Right lobe of liver (tissue), 6 donors: ENCODE results near the gene MYO10. TPM values are rescaled to one million over a fixed set of nuclear protein-coding genes. Genes with fewer than 3 reads are reported as not detected.
A peak's percentile ranks its signal among the peaks of the same experiment; 100 is the strongest.

Experiments
- ATAC-seq, 4 donors: fragments of 200-7000 bp; cut with Tn5 transposase; one replicate each; pipeline ENCODE4 v1.9.1; 2020; ENCODE audit warnings: mild to moderate bottlenecking in 4 of 4, moderate library complexity in 4 of 4
- DNase-seq, 3 donors: peaks; one replicate each; pipeline ENCODE4 v3.0.0-alpha.2; 2020
- H3K27ac ChIP-seq, 3 donors: fragments of 200-600 bp; one replicate each; pipeline ENCODE4 v1.8.0; 2022
- H3K27me3 ChIP-seq, 2 donors: fragments of 200-600 bp; one replicate each; pipeline ENCODE4 v1.8.0; 2022
- H3K36me3 ChIP-seq, 4 donors: fragments of 200-600 bp; sonication (generic) in 1 of 4; one replicate each; pipeline versions ENCODE4 v1.5.1 to v1.8.0; 2017 to 2022; ENCODE audit warnings: control low read depth in 1 of 4
- H3K4me1 ChIP-seq, 4 donors: fragments of 200-600 bp; sonication (generic) in 1 of 4; one replicate each; pipeline versions ENCODE4 v1.5.1 to v1.8.0; 2017 to 2022; ENCODE audit warnings: control low read depth in 1 of 4
- H3K4me3 ChIP-seq, 3 donors: fragments of 200-600 bp; one replicate each; pipeline ENCODE4 v1.8.0; 2022
- H3K9me3 ChIP-seq, 4 donors: fragments of 200-600 bp; sonication (generic) in 1 of 4; one replicate each; pipeline versions ENCODE4 v1.5.1 to v1.8.0; 2017 to 2022; ENCODE audit warnings: control low read depth in 1 of 4
- POLR2A ChIP-seq: fragments of 450-650 bp; IDR thresholded peaks from one replicate; pipeline ENCODE4 v1.6.1; 2017; ENCODE audit warnings: antibody characterized with exemption, mild to moderate bottlenecking
- WGBS: methylation state at CpG from one replicate; pipeline ENCODE4 v1.1.6; 2018; ENCODE audit warnings: low coverage, low lambda C conversion rate; ENCODE audit not compliant: insufficient coverage; ENCODE audit errors: missing lambda C conversion rate; 5-methylcytosine and 5-hydroxymethylcytosine counted together
- intact Hi-C, 2 donors: fragments of 100-400 bp; cut with DNase I; formaldehyde crosslinking; loops; one replicate each; pipeline versions ENCODE4 v1.11.2 to v1.14.1; 2022
- total RNA-seq, 6 experiments: library from RNA; depleted of rRNA in 2 of 6; stranded (reverse); fragments of >200 nt in 2 of 6; fragmentation: NEBNext Ultra II Directional in 3 of 6; extraction: Animal tissue kit (Norgen Biotek cat#: 25700) in 3 of 6; gene quantifications; one replicate each; pipeline versions ENCODE4 v1.1.0 to v1.2.4, GENCODE V29; 2016 to 2023
- TF ChIP-seq, protein P1 (sequence below), 4 donors: fragments of 200-600 bp in 3 of 4; fragments of 450-650 bp in 1 of 4; IDR thresholded peaks; one replicate each; pipeline versions ENCODE4 v1.5.1 to v1.8.0; 2016 to 2022; ENCODE audit warnings: antibody characterized with exemption in 4 of 4, mild to moderate bottlenecking in 2 of 4
- donor health status: DM: no; HTN: yes; CAD: no.
- donor health status: DM: no; HTN: no; CAD: no.
- donor health status: DM: no; HTN: no; CAD: no.
- donor health status: DM: no; HTN: yes; CAD: no.
- donor health status: DM: no; HTN: yes; CAD: no.

The MYO10 gene
- total RNA-seq, 6 experiments from 2014 or later, result 3.9 to 13.1 (median 6.9) TPM

DNA sequence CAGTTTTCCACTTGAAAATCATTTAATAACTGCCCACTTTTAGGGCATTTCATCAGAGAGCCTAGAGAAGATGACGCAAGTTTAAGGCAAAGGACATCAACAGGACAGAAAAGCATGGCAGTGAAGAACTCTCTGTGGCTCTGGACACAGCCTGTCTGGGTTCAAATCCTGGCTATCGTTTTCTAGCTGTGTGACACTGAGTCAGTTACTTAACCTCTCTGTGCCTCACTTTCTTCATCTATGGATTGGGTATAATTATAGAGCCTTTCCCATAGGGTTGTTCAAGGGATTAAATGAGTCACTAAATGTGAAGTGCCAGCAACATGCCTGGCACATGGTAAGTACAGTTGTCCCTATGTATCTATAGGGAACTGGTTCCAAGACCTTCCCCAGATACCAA, 6.7 kb downstream of the MYO10 start:
- TF ChIP-seq, protein P1, sequence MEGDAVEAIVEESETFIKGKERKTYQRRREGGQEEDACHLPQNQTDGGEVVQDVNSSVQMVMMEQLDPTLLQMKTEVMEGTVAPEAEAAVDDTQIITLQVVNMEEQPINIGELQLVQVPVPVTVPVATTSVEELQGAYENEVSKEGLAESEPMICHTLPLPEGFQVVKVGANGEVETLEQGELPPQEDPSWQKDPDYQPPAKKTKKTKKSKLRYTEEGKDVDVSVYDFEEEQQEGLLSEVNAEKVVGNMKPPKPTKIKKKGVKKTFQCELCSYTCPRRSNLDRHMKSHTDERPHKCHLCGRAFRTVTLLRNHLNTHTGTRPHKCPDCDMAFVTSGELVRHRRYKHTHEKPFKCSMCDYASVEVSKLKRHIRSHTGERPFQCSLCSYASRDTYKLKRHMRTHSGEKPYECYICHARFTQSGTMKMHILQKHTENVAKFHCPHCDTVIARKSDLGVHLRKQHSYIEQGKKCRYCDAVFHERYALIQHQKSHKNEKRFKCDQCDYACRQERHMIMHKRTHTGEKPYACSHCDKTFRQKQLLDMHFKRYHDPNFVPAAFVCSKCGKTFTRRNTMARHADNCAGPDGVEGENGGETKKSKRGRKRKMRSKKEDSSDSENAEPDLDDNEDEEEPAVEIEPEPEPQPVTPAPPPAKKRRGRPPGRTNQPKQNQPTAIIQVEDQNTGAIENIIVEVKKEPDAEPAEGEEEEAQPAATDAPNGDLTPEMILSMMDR (IDR thresholded peaks at IDR 0.05), result no peak
- no peak for TF ChIP-seq POLR2A
- DNase-seq, result no peak
- Histone ChIP-seq H3K9me3 (no peaks in the 10 kb centered on the region), H3K4me1 (no peaks in the 10 kb centered on the region), H3K4me3 (no peak overlapping the region), H3K36me3 (no peaks in the 10 kb centered on the region), H3K27ac (no peak overlapping the region), H3K27me3 (peaks cover 0 to 14% of the 10 kb centered on the region in 2 donors)
- ATAC-seq, result no peak
- intact Hi-C loops, result no loop called here
- 64% methylated on average over 2 of the region's 2 CpGs for WGBS

DNA sequence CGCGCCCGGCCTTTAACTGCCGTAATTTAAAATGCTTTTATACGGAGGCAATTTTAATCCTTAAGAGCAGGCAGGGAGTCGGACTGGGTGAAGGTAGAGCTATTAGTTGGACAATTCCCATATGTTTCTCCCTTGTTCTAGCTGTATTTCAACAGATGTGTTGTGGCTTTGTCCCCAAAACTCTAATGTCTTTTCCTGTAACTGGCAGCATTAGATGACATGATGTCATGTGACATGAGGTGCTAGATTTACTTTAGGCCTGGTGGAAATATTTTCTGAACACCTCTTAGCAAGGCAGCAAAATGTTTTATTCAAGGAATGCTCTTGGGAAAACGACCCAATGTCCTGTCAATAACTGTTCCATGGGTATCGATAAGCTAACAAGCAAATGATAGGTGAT, 8.5 kb downstream of the MYO10 start:
- no peak for DNase-seq
- 82% methylated on average over 8 of the region's 8 CpGs for WGBS
- TF ChIP-seq, protein P1 (IDR thresholded peaks at IDR 0.05), result no peak
- TF ChIP-seq POLR2A, result no peak
- H3K4me3 ChIP-seq, result no peak overlapping the region
- H3K27ac ChIP-seq, result no peak overlapping the region
- H3K36me3 ChIP-seq, result no peaks in the 10 kb centered on the region
- no peaks in the 10 kb centered on the region for H3K9me3 ChIP-seq
- ATAC-seq, result no peak
- no peaks in the 10 kb centered on the region for H3K27me3 ChIP-seq
- intact Hi-C loops, result no loop called here
- no peaks in the 10 kb centered on the region for H3K4me1 ChIP-seq

- DNase-seq (no peak), ATAC-seq (no peak)
- Histone ChIP-seq H3K4me3 (no peak overlapping the region), H3K27me3 (no peaks in the 10 kb centered on the region), H3K4me1 (no peaks in the 10 kb centered on the region), H3K9me3 (no peaks in the 10 kb centered on the region), H3K27ac (no peak overlapping the region), H3K36me3 (no peaks in the 10 kb centered on the region)
- 43% methylated on average over 8 of the region's 8 CpGs for WGBS
- intact Hi-C loops, result no loop called here
- TF ChIP-seq POLR2A, result no peak
- TF ChIP-seq, protein P1 (IDR thresholded peaks at IDR 0.05), result no peak
Measured at GRCh38 chr5:16926417-16926816, 9.7 kb downstream of the MYO10 start.

DNA sequence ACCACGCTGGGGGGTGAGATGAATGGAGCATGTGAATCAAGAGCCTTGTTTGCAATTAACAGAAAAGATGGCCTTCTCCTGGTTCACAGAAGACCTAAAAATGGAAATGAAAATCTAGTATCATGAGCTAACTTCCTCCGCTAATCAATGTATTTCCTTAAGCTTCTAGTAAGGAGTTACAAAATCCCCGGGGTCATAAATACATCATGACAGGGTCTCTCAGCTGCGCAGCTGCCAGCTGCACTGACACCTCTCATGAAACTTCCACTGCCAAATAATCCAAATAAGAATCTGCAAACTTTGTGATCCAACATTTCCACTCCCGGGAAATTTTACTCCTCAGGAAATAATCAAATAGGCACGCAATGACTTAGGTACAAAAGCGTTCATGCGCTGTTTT, 11.9 kb downstream of the MYO10 start:
- H3K27ac ChIP-seq, result no peak overlapping the region
- H3K4me3 ChIP-seq, result no peak overlapping the region
- no peaks in the 10 kb centered on the region for H3K27me3 ChIP-seq
- TF ChIP-seq POLR2A, result no peak
- TF ChIP-seq, protein P1 (IDR thresholded peaks at IDR 0.05), result no peak
- intact Hi-C loops, result no loop called here
- no peaks in the 10 kb centered on the region for H3K4me1 ChIP-seq
- H3K36me3 ChIP-seq, result no peaks in the 10 kb centered on the region
- H3K9me3 ChIP-seq, result no peaks in the 10 kb centered on the region
- ATAC-seq (peak in 3 of 4 donors; percentile 46 to 70 (median 48)), DNase-seq (no peak)
- WGBS, result 64% methylated on average over 8 of the region's 8 CpGs

DNA sequence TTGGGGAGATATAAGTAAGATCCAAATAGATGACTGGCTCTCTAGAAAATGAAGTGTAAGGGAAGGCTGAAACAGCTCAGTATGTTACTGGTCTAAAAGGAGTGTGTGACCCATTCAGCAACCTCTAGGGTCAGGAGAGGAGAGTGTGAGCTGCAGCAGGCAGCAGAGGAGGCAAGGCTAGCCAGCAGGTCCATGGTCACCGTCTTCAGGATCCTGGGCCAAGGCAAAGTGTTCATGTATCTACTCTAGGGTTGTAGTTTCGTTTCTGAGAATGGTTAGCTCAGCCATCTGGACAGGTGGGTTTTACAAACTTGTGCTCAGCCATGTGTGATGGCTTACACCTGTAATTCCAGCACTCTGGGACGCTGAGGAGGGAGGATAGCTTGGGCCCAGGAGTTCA, 13.7 kb downstream of the MYO10 start:
- ATAC-seq (no peak), DNase-seq (no peak)
- H3K4me3 ChIP-seq, result no peak overlapping the region
- no CpG with 5 or more reads among the region's 3 CpGs for WGBS
- no peaks in the 10 kb centered on the region for H3K27me3 ChIP-seq
- intact Hi-C loops, result no loop called here
- H3K36me3 ChIP-seq, result no peaks in the 10 kb centered on the region
- no peaks in the 10 kb centered on the region for H3K4me1 ChIP-seq
- TF ChIP-seq, protein P1 (IDR thresholded peaks at IDR 0.05), result no peak
- H3K9me3 ChIP-seq, result no peaks in the 10 kb centered on the region
- no peak overlapping the region for H3K27ac ChIP-seq
